Neural cell (in vitro differentiated cells): ENCODE results near the gene BRAF.

ENCODE experiments used
- CTCF ChIP-seq: fragments of 450-650 bp; IDR thresholded peaks from 2 replicates; pipeline ENCODE4 v1.5.1; 2014; ENCODE audit warnings: antibody characterized with exemption, mild to moderate bottlenecking, moderate library complexity; ENCODE audit not compliant: poor library complexity, severe bottlenecking
- RAD21 ChIP-seq: fragments of 450-650 bp; conservative IDR thresholded peaks from 2 replicates; pipeline ENCODE4 v1.6.1; 2014; ENCODE audit warnings: antibody characterized with exemption, mild to moderate bottlenecking, moderate library complexity
- REST ChIP-seq: IDR thresholded peaks from 2 replicates; pipeline ENCODE4 v1.6.1; 2012; ENCODE audit warnings: borderline replicate concordance
- TAF1 ChIP-seq: IDR thresholded peaks from 2 replicates; pipeline ENCODE4 v1.6.1; 2012; ENCODE audit warnings: low read depth

DNA sequence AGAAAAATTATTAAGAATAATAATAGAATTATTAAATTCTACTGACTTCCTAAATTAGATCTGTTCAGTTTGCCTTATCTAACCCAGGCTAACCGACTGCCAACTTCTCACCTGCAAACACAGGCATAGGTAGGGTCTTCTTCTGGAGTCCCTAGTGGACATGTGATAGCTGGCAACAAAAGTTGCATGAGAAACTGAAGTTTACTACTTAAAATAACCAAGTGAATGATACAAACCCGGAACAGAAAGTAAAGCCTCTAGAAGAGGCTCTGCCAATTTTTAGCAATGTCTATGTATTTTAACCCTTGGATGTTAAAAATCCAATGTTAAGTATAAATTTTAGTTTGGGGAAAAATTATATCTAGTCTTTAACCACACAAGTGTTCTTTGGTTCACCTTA, 190.6 kb downstream of the BRAF start:
- no peak for TF ChIP-seq CTCF
- no peak for TF ChIP-seq REST
- TF ChIP-seq TAF1: no peak
- no peak for TF ChIP-seq RAD21
